ENCODE measurements around the gene PMEPA1.

The PMEPA1 gene

GRCh38 chr20:57725636-57726035 is 15.8 kb upstream of the PMEPA1 start:
- no peak for DNase-seq (ENCODE audit: extremely low read depth, low read depth)
- no peak for TF ChIP-seq CTCF (IDR thresholded peaks at IDR 0.05; ENCODE audit: low read depth, low read length)

- no peak for DNase-seq (ENCODE audit: extremely low read depth, low read depth)
- TF ChIP-seq CTCF (IDR thresholded peaks at IDR 0.05; ENCODE audit: low read depth, low read length) = no peak
These were observed 15.0 kb upstream of the PMEPA1 start for GRCh38 chr20:57724610-57725405.

GRCh38 chr20:57723816-57724215 is 14.0 kb upstream of the PMEPA1 start:
- no peak for DNase-seq (ENCODE audit: extremely low read depth, low read depth)
- TF ChIP-seq CTCF (IDR thresholded peaks at IDR 0.05; ENCODE audit: low read depth, low read length) = no peak

GRCh38 chr20:57719951-57720350 is 10.1 kb upstream of the PMEPA1 start:
- no peak for TF ChIP-seq CTCF (IDR thresholded peaks at IDR 0.05; ENCODE audit: low read depth, low read length)

GRCh38 chr20:57718490-57719009 is 8.7 kb upstream of the PMEPA1 start:
- no peak for TF ChIP-seq CTCF (IDR thresholded peaks at IDR 0.05; ENCODE audit: low read depth, low read length)

More at GRCh38 chr20:57719951-57720350, 10.1 kb upstream of the PMEPA1 start:
- DNase-seq (ENCODE audit: extremely low read depth, low read depth) = no peak

GRCh38 chr20:57717797-57718196 is 8.0 kb upstream of the PMEPA1 start:
- DNase-seq (ENCODE audit: extremely low read depth, low read depth) = no peak
- TF ChIP-seq CTCF (IDR thresholded peaks at IDR 0.05; ENCODE audit: low read depth, low read length) = no peak

More at GRCh38 chr20:57718490-57719009, 8.7 kb upstream of the PMEPA1 start:
- DNase-seq (ENCODE audit: extremely low read depth, low read depth) = peak; percentile 87

- TF ChIP-seq CTCF (IDR thresholded peaks at IDR 0.05; ENCODE audit: low read depth, low read length) = no peak
- DNase-seq (ENCODE audit: extremely low read depth, low read depth) = no peak
These were observed 7.1 kb upstream of the PMEPA1 start for GRCh38 chr20:57716901-57717300.

Data from AG09319 (cell line).